ENCODE data around the gene CHCT1.

Gene CHCT1

GRCh38 chr17:60393840-60394723 lies 28.2 kb upstream of the CHCT1 start:
- Histone ChIP-seq H3K4me3 (ENCODE audit: low read length in 2 of 2) (no peak overlapping the region), H3K14ac (ENCODE audit: low read length) (no peak overlapping the region), H3K27ac (replicated peaks; ENCODE audit: low read length) (no peak overlapping the region), H3K9ac (ENCODE audit: low read depth, low read length, poor library complexity) (no peak overlapping the region), H4K91ac (ENCODE audit: low read depth, low read length, poor library complexity) (no peak overlapping the region), H3K18ac (ENCODE audit: low read length) (no peak overlapping the region), H3K4me2 (ENCODE audit: insufficient read depth, low read length, poor library complexity, severe bottlenecking) (no peak overlapping the region), H2BK12ac (ENCODE audit: low read length) (no peak overlapping the region), H3K79me1 (ENCODE audit: low read depth, low read length) (no peaks in the 10 kb centered on the region), H3K23ac (ENCODE audit: low read depth, low read length, poor library complexity) (no peak overlapping the region), H3K9me3 (replicated peaks in 1 of 2; ENCODE audit: control insufficient read depth in 2 of 2, insufficient read depth in 1 of 2, low read depth in 1 of 2, low read length in 2 of 2) (no peaks in the 10 kb centered on the region), H4K8ac (ENCODE audit: low read depth, low read length) (no peak overlapping the region), H3K27me3 (ENCODE audit: control insufficient read depth in 3 of 3, insufficient read depth in 3 of 3, low read depth in 1 of 3, low read length in 3 of 3) (no peaks in the 10 kb centered on the region), H3K36me3 (replicated peaks in 1 of 2; ENCODE audit: control insufficient read depth in 2 of 2, insufficient read depth in 2 of 2, low read length in 2 of 2) (no peaks in the 10 kb centered on the region), H2BK15ac (ENCODE audit: low read length) (no peak overlapping the region), H2AK5ac (ENCODE audit: low read depth, low read length) (no peak overlapping the region), H3K4ac (ENCODE audit: low read length) (no peak overlapping the region), H2AFZ (ENCODE audit: low read length) (no peak overlapping the region), H3K4me1 (ENCODE audit: control insufficient read depth in 2 of 2, insufficient read depth in 1 of 2, low read depth in 1 of 2, low read length in 2 of 2) (peaks cover 0 to 6% of the 10 kb centered on the region in 2 donors), H2BK120ac (ENCODE audit: low read depth, low read length) (no peak overlapping the region), H2BK5ac (ENCODE audit: low read length) (no peak overlapping the region)
- WGBS, 2 donors (ENCODE audit: extremely low coverage in 2 of 2, insufficient read length in 2 of 2, insufficient replicate concordance in 1 of 2) = no CpG with 5 or more reads among the region's 17 CpGs
- DNase-seq (ENCODE audit: low spot score) = no peak

- H2BK15ac ChIP-seq (ENCODE audit: low read length) = no peak overlapping the region
- no peak overlapping the region for H3K4me2 ChIP-seq (ENCODE audit: insufficient read depth, low read length, poor library complexity, severe bottlenecking)
- no peak overlapping the region for H3K23ac ChIP-seq (ENCODE audit: low read depth, low read length, poor library complexity)
- H2BK12ac ChIP-seq (ENCODE audit: low read length) = no peak overlapping the region
- no peak overlapping the region for H4K8ac ChIP-seq (ENCODE audit: low read depth, low read length)
- H2AK5ac ChIP-seq (ENCODE audit: low read depth, low read length) = no peak overlapping the region
- H3K36me3 ChIP-seq (replicated peaks in 1 of 2; ENCODE audit: control insufficient read depth in 2 of 2, insufficient read depth in 2 of 2, low read length in 2 of 2) = no peaks in the 10 kb centered on the region
- no peak overlapping the region for H3K18ac ChIP-seq (ENCODE audit: low read length)
- no peak for DNase-seq (ENCODE audit: low spot score)
- H3K79me1 ChIP-seq (ENCODE audit: low read depth, low read length) = no peaks in the 10 kb centered on the region
- H2BK120ac ChIP-seq (ENCODE audit: low read depth, low read length) = no peak overlapping the region
- WGBS, 2 donors (ENCODE audit: extremely low coverage in 2 of 2, insufficient read length in 2 of 2, insufficient replicate concordance in 1 of 2) = no CpG with 5 or more reads among the region's 4 CpGs
- no peak overlapping the region for H4K91ac ChIP-seq (ENCODE audit: low read depth, low read length, poor library complexity)
- no peaks in the 10 kb centered on the region for H3K27me3 ChIP-seq (ENCODE audit: control insufficient read depth in 3 of 3, insufficient read depth in 3 of 3, low read depth in 1 of 3, low read length in 3 of 3)
- no peak overlapping the region for H3K14ac ChIP-seq (ENCODE audit: low read length)
- no peak overlapping the region for H2BK5ac ChIP-seq (ENCODE audit: low read length)
- no peak overlapping the region for H3K4ac ChIP-seq (ENCODE audit: low read length)
- peaks cover 0 to 4% of the 10 kb centered on the region in 2 donors for H3K4me1 ChIP-seq (ENCODE audit: control insufficient read depth in 2 of 2, insufficient read depth in 1 of 2, low read depth in 1 of 2, low read length in 2 of 2)
- no peaks in the 10 kb centered on the region for H3K9me3 ChIP-seq (replicated peaks in 1 of 2; ENCODE audit: control insufficient read depth in 2 of 2, insufficient read depth in 1 of 2, low read depth in 1 of 2, low read length in 2 of 2)
- H2AFZ ChIP-seq (ENCODE audit: low read length) = no peak overlapping the region
- no peak overlapping the region for H3K4me3 ChIP-seq (ENCODE audit: low read length in 2 of 2)
- no peak overlapping the region for H3K27ac ChIP-seq (replicated peaks; ENCODE audit: low read length)
- no peak overlapping the region for H3K9ac ChIP-seq (ENCODE audit: low read depth, low read length, poor library complexity)
Measured at GRCh38 chr17:60395508-60396065, 26.7 kb upstream of the CHCT1 start.

- DNase-seq (ENCODE audit: low spot score) = no peak
- Histone ChIP-seq H3K36me3 (replicated peaks in 1 of 2; ENCODE audit: control insufficient read depth in 2 of 2, insufficient read depth in 2 of 2, low read length in 2 of 2) (no peaks in the 10 kb centered on the region), H2BK5ac (ENCODE audit: low read length) (no peak overlapping the region), H3K27ac (replicated peaks; ENCODE audit: low read length) (no peak overlapping the region), H3K4ac (ENCODE audit: low read length) (no peak overlapping the region), H3K27me3 (ENCODE audit: control insufficient read depth in 3 of 3, insufficient read depth in 3 of 3, low read depth in 1 of 3, low read length in 3 of 3) (no peaks in the 10 kb centered on the region), H2BK12ac (ENCODE audit: low read length) (no peak overlapping the region), H3K14ac (ENCODE audit: low read length) (no peak overlapping the region), H3K4me3 (ENCODE audit: low read length in 2 of 2) (no peak overlapping the region), H3K18ac (ENCODE audit: low read length) (no peak overlapping the region), H2AFZ (ENCODE audit: low read length) (no peak overlapping the region), H3K79me1 (ENCODE audit: low read depth, low read length) (no peaks in the 10 kb centered on the region), H4K8ac (ENCODE audit: low read depth, low read length) (no peak overlapping the region), H3K4me2 (ENCODE audit: insufficient read depth, low read length, poor library complexity, severe bottlenecking) (no peak overlapping the region), H2AK5ac (ENCODE audit: low read depth, low read length) (no peak overlapping the region), H3K9ac (ENCODE audit: low read depth, low read length, poor library complexity) (no peak overlapping the region), H2BK15ac (ENCODE audit: low read length) (no peak overlapping the region), H4K91ac (ENCODE audit: low read depth, low read length, poor library complexity) (no peak overlapping the region), H3K23ac (ENCODE audit: low read depth, low read length, poor library complexity) (no peak overlapping the region), H3K9me3 (replicated peaks in 1 of 2; ENCODE audit: control insufficient read depth in 2 of 2, insufficient read depth in 1 of 2, low read depth in 1 of 2, low read length in 2 of 2) (no peaks in the 10 kb centered on the region), H2BK120ac (ENCODE audit: low read depth, low read length) (no peak overlapping the region), H3K4me1 (ENCODE audit: control insufficient read depth in 2 of 2, insufficient read depth in 1 of 2, low read depth in 1 of 2, low read length in 2 of 2) (peaks cover 0 to 4% of the 10 kb centered on the region in 2 donors)
- WGBS, 2 donors (ENCODE audit: extremely low coverage in 2 of 2, insufficient read length in 2 of 2, insufficient replicate concordance in 1 of 2) = no CpG with 5 or more reads among the region's 3 CpGs
Measured at GRCh38 chr17:60396412-60396811, 25.9 kb upstream of the CHCT1 start.

GRCh38 chr17:60398227-60398959 lies 23.9 kb upstream of the CHCT1 start:
- no peak overlapping the region for H2BK12ac ChIP-seq (ENCODE audit: low read length)
- H3K4me3 ChIP-seq (ENCODE audit: low read length in 2 of 2) = no peak overlapping the region
- H4K91ac ChIP-seq (ENCODE audit: low read depth, low read length, poor library complexity) = no peak overlapping the region
- DNase-seq (ENCODE audit: low spot score) = no peak
- H3K9me3 ChIP-seq (replicated peaks in 1 of 2; ENCODE audit: control insufficient read depth in 2 of 2, insufficient read depth in 1 of 2, low read depth in 1 of 2, low read length in 2 of 2) = no peaks in the 10 kb centered on the region
- H3K23ac ChIP-seq (ENCODE audit: low read depth, low read length, poor library complexity) = no peak overlapping the region
- no peak overlapping the region for H3K4me2 ChIP-seq (ENCODE audit: insufficient read depth, low read length, poor library complexity, severe bottlenecking)
- WGBS, 2 donors (ENCODE audit: extremely low coverage in 2 of 2, insufficient read length in 2 of 2, insufficient replicate concordance in 1 of 2) = no CpG with 5 or more reads among the region's 3 CpGs
- no peak overlapping the region for H2BK15ac ChIP-seq (ENCODE audit: low read length)
- H2AK5ac ChIP-seq (ENCODE audit: low read depth, low read length) = no peak overlapping the region
- H3K27ac ChIP-seq (replicated peaks; ENCODE audit: low read length) = no peak overlapping the region
- no peak overlapping the region for H2BK5ac ChIP-seq (ENCODE audit: low read length)
- no peak overlapping the region for H2BK120ac ChIP-seq (ENCODE audit: low read depth, low read length)
- H3K79me1 ChIP-seq (ENCODE audit: low read depth, low read length) = no peaks in the 10 kb centered on the region
- H3K4ac ChIP-seq (ENCODE audit: low read length) = no peak overlapping the region
- no peak overlapping the region for H2AFZ ChIP-seq (ENCODE audit: low read length)
- H3K14ac ChIP-seq (ENCODE audit: low read length) = no peak overlapping the region
- H3K18ac ChIP-seq (ENCODE audit: low read length) = no peak overlapping the region
- H3K36me3 ChIP-seq (replicated peaks in 1 of 2; ENCODE audit: control insufficient read depth in 2 of 2, insufficient read depth in 2 of 2, low read length in 2 of 2) = no peaks in the 10 kb centered on the region
- no peaks in the 10 kb centered on the region for H3K4me1 ChIP-seq (ENCODE audit: control insufficient read depth in 2 of 2, insufficient read depth in 1 of 2, low read depth in 1 of 2, low read length in 2 of 2)
- no peak overlapping the region for H4K8ac ChIP-seq (ENCODE audit: low read depth, low read length)
- H3K9ac ChIP-seq (ENCODE audit: low read depth, low read length, poor library complexity) = no peak overlapping the region
- H3K27me3 ChIP-seq (ENCODE audit: control insufficient read depth in 3 of 3, insufficient read depth in 3 of 3, low read depth in 1 of 3, low read length in 3 of 3) = no peaks in the 10 kb centered on the region

All from neuronal stem cell (in vitro differentiated cells).